ENCODE measurements around the gene AP4B1.
A peak's percentile ranks its signal among the peaks of the same experiment; 100 is the strongest.
"Not testable (repeated sequence)": the region's sequence is repeated elsewhere in the genome, so short reads cannot be mapped to it uniquely, and the experiment has no call there.

AP4B1 gene

GRCh38 chr1:113904674-113905434, at the start of gene AP4B1, which contains the start of gene DCLRE1B:
Gene AP4B1, minus strand, starts transcription at chr1:113904799. Its CDS starts 82 bp downstream, at chr1:113904717.
Gene DCLRE1B, plus strand, starts transcription at chr1:113905326. Its CDS starts 261 bp downstream, at chr1:113905587.
- DNase-seq, result peak; percentile 99

DNA sequence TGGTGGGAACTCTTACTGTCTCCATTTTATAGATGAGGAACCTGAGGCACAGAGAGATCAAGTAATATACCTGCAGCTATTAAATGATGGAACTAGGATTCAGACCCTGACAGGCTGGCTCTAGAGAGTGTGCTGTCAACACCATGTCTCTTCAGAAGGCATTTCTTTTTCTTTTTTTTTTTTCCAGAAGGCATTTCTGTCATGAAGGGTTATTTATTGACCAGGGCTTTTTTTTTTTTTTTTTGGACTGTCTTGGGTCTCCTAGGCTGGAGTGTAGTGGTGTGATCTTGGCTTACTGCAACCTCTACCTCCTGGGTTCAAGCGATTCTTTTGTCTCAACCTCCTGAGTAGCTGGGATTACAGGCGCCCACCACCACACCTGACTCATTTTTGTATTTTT, 47.1 kb upstream of the AP4B1 start:
- DNase-seq, result no peak

GRCh38 chr1:113950908-113951307, 46.3 kb upstream of the AP4B1 start:
- DNase-seq, result no peak

DNA sequence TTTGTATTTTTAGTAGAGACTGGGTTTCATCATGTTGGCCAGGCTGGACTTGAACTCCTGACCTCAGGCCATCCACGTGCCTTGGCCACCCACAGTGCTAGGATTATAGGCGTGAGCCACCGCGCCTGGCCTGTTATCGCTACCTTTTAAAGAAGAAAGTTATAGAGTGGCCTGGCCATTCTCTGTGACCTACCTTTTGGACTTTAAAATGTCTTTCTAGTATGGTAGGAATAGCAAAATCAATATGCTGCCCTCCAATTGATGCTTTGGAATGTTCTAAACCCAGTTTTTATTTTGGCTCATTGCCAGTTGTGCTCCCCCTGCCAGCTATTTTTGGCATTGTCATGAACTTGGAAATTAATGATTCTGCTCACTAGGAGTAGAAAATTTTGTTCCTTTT, 44.4 kb upstream of the AP4B1 start:
- peak in 1 of 2 donors; percentile 53 for DNase-seq

DNA sequence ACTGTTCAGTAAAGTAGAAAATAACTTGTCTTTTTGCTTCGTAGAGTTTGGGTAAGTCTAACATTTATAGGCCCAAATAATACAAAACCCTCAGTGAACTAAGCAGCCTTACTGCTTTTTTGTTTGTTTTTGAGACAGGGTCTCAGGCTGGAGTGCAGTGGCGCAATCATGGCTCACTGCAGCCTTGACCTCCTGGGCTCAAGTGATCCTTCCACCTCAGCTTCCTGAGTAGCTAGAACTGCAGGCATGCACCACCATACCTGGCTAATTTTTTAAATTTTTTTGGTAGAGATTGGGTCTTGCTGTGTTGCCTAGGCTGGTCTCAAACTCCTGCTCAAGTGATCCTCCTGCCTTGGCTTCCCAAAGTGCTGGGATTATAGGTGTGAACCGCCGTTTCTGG, 43.6 kb upstream of the AP4B1 start:
- not testable (repeated sequence) for DNase-seq

GRCh38 chr1:113947388-113948107, 42.9 kb upstream of the AP4B1 start:
- peak in 1 of 2 donors; percentile 68 for DNase-seq

DNA sequence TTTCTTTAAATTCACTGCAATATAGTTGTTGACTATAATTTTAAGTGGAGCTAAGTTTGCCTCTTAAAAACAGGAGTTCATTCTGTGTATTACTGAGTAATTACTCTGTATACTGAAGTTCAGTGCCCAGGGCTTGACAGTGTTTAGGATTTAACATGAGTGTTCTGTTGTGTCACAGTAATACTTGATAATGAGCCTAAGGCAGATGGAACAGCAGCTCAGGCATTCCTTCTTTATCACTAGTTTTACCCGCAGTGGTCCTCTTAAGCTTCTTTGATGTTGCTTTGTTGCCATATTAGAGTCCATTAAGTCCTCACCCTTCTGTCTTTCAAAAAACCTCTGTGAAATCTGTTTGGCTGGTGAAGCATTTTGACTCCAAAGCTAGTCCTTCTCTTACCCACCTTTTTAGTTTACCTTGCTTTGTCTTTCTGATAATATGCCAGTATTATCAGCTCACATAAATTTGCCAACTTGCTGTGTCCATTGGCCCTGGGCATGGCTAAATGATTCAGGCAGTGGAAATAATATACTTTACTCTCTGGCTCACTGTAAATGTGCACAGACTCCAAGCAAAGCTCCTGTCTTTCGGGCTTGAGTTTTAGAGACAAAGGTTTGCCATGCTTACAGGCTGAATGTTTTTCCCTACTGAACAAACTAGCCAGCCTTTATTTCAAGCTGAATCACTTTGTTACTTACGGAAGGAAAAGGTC, 42.2 kb upstream of the AP4B1 start:
- no peak for DNase-seq

DNA sequence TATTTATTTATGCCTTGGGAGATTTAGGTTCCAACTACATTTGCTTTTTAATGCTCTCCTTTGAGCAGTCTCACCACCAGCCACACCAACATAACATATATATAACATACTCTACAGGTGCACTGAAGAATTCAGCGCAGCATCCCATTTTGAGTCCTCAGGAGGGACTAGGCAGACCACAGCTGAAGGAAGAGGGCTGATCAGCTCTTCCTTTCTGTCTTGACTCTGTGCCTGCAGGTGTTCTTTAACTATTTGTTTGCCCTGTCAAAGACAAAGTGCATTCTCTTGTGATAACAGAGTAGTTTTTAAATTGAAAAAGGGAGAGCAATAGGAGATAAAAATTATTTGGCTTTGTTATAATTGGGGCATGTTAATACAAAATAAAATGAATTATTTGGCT, 41.5 kb upstream of the AP4B1 start:
- no peak for DNase-seq

- no peak for DNase-seq
These were observed 40.7 kb upstream of the AP4B1 start for GRCh38 chr1:113945329-113945728.

DNA sequence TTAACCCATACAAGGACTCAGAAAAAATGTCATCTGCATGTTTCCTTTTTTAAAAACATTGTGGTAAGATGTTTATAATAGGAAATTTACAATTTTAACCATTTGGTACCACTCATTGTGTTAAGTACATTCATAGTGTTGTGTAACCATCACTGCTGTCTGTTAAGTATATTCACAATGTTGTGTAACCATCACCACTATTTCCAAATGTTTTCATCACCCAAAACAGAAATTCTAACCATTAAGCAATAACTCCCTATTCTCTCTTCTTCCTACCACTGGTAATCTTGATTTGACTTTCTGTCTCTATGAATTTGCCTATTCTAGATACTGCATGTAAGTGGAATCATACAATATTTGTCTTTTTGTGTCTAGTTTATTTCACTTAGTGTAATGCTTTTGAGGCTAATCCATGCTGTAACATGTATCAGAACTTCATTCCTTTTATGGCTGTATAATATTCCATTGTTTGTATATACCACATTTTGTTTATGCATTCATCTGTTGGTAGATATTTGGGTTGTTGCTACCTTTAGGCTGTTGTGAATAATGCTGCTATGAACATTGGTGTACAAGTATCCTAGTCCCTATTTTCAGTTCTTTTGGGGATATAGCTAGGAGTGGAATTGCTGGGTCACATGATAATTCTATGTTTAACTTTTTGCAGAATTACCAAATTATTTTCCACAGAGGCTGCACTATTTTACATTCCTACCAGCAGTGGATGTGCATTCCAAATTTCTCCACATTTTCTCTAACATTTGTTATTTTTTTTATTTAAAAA, 38.6 kb upstream of the AP4B1 start:
- no peak for DNase-seq

DNA sequence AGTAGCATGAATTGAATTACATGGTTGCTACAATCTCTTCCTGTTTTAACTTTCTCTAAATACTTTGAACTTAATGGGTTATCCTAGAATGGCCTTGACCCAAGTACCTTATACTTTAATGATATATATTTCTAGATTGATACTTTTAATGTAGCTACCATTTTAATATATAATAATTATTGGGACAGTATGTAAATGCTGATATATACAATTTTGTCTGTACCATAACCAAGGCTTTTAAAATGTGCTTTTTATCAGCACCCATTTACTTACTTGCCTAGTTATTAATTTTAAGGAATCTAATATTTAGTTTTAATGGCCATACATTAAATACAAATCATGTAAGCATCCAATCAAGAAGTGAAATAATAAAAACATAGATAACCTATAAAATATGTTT, 37.9 kb upstream of the AP4B1 start:
- no peak for DNase-seq

DNA sequence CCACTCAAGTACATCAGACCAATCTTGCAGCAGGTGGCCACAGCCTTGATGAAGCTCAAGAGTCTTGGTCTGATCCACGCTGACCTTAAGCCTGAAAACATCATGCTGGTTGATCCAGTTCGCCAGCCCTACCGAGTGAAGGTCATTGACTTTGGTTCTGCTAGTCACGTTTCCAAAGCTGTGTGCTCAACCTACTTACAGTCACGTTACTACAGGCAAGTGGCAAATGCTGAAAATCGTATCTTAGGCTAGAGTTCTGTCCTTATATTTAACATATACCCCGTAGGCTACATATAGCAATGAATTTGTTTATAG, 36.6 kb upstream of the AP4B1 start:
- DNase-seq, result no peak

GRCh38 chr1:113940365-113941244, 36.0 kb upstream of the AP4B1 start:
- DNase-seq, result peak; percentile 45 to 69

DNA sequence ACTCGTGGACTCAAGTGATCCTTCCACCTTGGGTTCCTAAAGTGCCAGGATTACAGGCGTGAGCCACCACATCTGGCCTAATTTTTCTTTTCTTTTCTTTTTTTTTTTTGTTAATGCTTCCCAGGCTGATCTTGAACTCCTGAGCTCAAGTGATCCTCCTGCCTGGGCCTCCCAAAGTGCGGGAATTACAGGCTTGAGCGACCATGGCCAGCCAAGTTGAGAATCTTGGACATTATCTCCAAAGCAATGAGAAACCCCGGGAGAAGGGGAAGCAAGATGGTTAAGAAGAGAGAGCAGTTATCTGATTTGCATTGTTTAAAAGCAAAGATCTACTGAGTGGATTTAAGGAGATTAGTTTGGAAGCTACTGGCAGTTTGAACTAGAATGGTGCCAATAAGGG, 33.6 kb upstream of the AP4B1 start:
- no peak for DNase-seq

DNA sequence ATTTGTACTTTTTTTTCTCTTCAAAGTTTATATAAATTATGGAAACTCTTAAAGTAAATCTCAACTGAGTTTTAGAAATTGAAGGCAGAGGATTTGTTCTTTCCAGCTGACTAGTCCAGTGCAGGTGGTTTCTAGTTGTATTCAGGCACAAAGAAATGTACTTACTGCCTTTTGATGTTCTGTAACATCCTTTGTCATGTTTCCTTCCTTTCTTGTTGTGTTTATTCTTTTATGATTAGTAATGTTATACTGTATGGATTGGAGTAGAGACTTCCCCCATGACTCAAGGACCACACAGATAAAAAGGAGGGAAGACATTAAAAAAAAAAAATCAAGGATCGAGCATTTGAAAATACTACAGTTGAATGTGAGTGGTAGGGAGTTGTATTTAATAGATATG, 32.5 kb upstream of the AP4B1 start:
- no peak for DNase-seq

- DNase-seq, result peak in 1 of 2 donors; percentile 43
These were observed 31.4 kb upstream of the AP4B1 start for GRCh38 chr1:113935970-113936369.

DNA sequence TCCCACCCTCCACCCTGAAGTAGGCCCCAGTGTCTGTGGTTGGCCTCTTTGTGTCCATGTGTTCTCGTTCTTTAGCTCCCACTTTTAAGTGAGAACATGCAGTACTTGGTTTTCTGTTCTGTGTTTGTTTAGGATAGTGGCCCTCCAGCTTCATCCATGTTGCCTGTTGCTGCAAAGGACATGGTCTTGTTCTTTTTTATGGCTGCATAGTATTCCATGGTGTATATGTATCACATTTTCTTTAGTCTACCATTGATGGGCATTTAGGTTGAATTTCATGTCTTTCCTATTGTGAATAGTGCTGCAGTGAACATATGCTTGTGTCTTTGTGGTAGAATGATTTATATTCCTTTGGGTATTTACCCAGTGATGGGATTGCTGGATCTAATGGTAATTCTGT, 30.6 kb upstream of the AP4B1 start:
- DNase-seq, result no peak

DNA sequence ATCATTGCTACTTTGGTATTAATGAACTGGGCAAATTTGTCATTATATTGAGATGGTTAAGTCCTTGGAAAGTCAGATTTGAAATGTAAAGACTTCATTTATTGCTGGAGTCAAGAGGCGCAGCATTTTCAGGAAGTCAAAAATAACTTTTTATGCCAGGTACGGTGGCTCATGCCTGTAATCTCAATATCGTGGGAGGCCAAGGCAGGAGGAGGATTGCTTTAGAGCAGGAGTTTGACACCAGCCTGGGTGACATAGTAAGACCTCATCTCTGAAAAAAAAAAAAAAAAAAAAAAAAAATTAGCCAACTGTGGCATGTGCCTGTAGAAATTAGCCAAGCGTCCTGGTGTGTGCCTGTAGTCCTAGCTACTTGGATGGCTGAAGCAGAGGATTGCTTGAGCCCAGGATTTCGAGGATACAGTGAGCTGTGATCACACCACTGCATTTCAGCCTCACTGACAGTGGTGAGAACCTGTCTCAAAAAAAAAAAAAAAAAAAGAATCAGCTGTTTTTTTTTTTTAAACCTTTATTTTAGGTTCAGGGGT, 30.0 kb upstream of the AP4B1 start:
- DNase-seq, result no peak

DNA sequence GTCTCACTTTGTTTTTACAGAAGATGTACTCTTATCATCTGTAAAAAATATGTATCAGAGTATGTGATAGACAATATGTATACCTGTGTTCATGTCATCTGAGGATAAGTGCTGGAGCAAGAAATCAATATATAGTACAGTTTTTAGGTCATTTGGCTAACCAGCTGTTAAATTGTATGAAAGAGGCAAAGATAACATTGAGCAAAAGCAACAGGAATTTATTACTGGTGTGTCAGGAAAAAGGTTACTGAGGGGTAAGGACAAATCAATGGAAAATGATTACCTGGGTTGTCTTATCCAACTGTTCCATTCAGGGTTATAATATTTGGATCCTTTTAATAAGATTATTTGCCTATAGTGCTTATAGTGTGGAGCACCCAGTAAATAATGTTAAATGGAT, 29.4 kb upstream of the AP4B1 start:
- DNase-seq, result no peak

- DNase-seq, result peak in 1 of 2 donors; percentile 70
These were observed 26.9 kb upstream of the AP4B1 start for GRCh38 chr1:113931451-113931851.

GRCh38 chr1:113930499-113931161, 26.0 kb upstream of the AP4B1 start:
- DNase-seq, result peak; percentile 89 to 92

Measured in CD4-positive, alpha-beta T cell treated with Interferon alpha-2 for 1 hour (primary cell).